ENCODE results near the gene BRSK1. TPM values are rescaled to one million over a fixed set of nuclear protein-coding genes. Genes with fewer than 3 reads are reported as not detected.

BRSK1 gene
- total RNA-seq, 1 donor from 2014 or later, result 24.1 TPM

DNA sequence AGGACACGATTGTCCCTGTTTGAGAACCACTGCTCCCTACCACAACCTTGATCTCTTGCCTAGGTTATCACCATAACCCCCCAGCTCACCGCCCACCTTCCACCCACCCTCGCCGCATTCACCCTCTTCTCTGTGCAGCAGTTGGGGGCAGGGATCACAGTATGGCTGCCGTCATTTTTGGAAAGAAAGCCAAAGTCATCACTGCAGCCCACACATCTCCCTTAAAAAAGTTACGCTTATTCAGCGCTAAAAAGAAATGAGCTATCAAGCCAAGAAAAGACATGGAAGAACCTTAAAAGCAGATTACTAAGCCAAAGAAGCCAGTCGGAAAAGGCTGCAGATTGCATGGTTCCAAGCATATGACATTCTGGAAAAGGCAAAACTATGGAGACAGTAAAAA lies 14.5 kb upstream of the BRSK1 start:
- Histone ChIP-seq H3K4me3 (no peak overlapping the region), H4K20me1 (ENCODE audit: low read depth) (no peaks in the 10 kb centered on the region), H3F3A (ENCODE audit: low read depth) (no peaks in the 10 kb centered on the region), H3K4me2 (no peak overlapping the region), H3K79me2 (ENCODE audit: low read depth) (no peaks in the 10 kb centered on the region), H3K9me3 (ENCODE audit: low read depth) (no peaks in the 10 kb centered on the region), H3K27me3 (no peaks in the 10 kb centered on the region), H3K36me3 (no peaks in the 10 kb centered on the region), H3K27ac (no peak overlapping the region), H3K4me1 (no peaks in the 10 kb centered on the region), H3K9ac (no peak overlapping the region), H2AFZ (replicated peaks) (no peak overlapping the region)
- H3K27me3 Mint-ChIP-seq (ENCODE audit: insufficient read depth, low read depth), result peaks cover 6% of the 10 kb centered on the region
- no peaks in the 10 kb centered on the region for H3K4me1 Mint-ChIP-seq
- TF ChIP-seq EZH2 (IDR thresholded peaks at IDR 0.05) (no peak), CTCF (IDR thresholded peaks at IDR 0.05) (no peak), EZH2phosphoT487 (IDR thresholded peaks at IDR 0.05) (no peak)
- DNase-seq (ENCODE audit: low spot score), result no peak
- H3K36me3 Mint-ChIP-seq, result peaks cover 34% of the 10 kb centered on the region
- H3K27ac Mint-ChIP-seq, result no peak overlapping the region
- peaks cover 13% of the 10 kb centered on the region for H3K9me3 Mint-ChIP-seq
- H3K4me3 Mint-ChIP-seq, result no peak overlapping the region

GRCh38 chr19:55270172-55270942 lies 13.4 kb upstream of the BRSK1 start:
- peaks cover 37% of the 10 kb centered on the region for H3K36me3 Mint-ChIP-seq
- no peaks in the 10 kb centered on the region for H3K36me3 ChIP-seq
- no peaks in the 10 kb centered on the region for H4K20me1 ChIP-seq (ENCODE audit: low read depth)
- H3K4me3 ChIP-seq, result no peak overlapping the region
- H3K4me1 ChIP-seq, result no peaks in the 10 kb centered on the region
- H3K4me2 ChIP-seq, result no peak overlapping the region
- peak overlapping the region; percentile 32 for H3K27ac Mint-ChIP-seq
- peaks cover 4% of the 10 kb centered on the region for H3K27me3 Mint-ChIP-seq (ENCODE audit: insufficient read depth, low read depth)
- no peak overlapping the region for H3K4me3 Mint-ChIP-seq
- H3F3A ChIP-seq (ENCODE audit: low read depth), result no peaks in the 10 kb centered on the region
- TF ChIP-seq EZH2phosphoT487 (IDR thresholded peaks at IDR 0.05) (no peak), EZH2 (IDR thresholded peaks at IDR 0.05) (no peak), CTCF (IDR thresholded peaks at IDR 0.05) (no peak)
- H3K9me3 Mint-ChIP-seq, result peaks cover 13% of the 10 kb centered on the region
- H3K9ac ChIP-seq, result no peak overlapping the region
- H3K27me3 ChIP-seq, result no peaks in the 10 kb centered on the region
- no peaks in the 10 kb centered on the region for H3K4me1 Mint-ChIP-seq
- H3K9me3 ChIP-seq (ENCODE audit: low read depth), result no peaks in the 10 kb centered on the region
- no peak overlapping the region for H2AFZ ChIP-seq (replicated peaks)
- no peak for DNase-seq (ENCODE audit: low spot score)
- no peaks in the 10 kb centered on the region for H3K79me2 ChIP-seq (ENCODE audit: low read depth)
- H3K27ac ChIP-seq, result no peak overlapping the region

DNA sequence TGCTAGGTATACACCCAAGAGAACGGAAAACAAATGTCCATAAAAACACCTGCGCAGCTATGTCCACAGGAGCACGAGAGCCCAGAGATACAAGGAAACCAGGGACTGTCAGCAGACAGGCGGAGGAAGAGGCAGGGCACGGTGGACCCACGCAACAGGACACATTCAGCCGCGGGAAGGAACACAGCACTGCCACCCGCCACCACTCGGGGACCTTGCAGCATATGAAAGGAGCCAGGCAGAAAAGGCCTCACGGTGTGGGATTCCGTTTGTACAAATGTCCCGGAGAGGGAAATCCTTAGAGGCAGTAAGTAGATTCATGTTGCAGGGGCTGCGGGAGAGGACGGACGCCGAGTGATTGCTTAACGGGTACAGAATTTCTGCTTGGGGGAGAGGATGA lies 11.7 kb upstream of the BRSK1 start:
- Histone ChIP-seq H3K4me2 (no peak overlapping the region), H3K4me3 (no peak overlapping the region), H4K20me1 (ENCODE audit: low read depth) (no peaks in the 10 kb centered on the region), H3F3A (ENCODE audit: low read depth) (no peaks in the 10 kb centered on the region), H3K79me2 (ENCODE audit: low read depth) (no peaks in the 10 kb centered on the region), H3K36me3 (no peaks in the 10 kb centered on the region), H2AFZ (replicated peaks) (no peak overlapping the region), H3K4me1 (no peaks in the 10 kb centered on the region), H3K9me3 (ENCODE audit: low read depth) (no peaks in the 10 kb centered on the region), H3K27me3 (no peaks in the 10 kb centered on the region), H3K27ac (no peak overlapping the region), H3K9ac (no peak overlapping the region)
- Mint-ChIP-seq H3K9me3 (peaks cover 5% of the 10 kb centered on the region), H3K4me1 (peaks cover 4% of the 10 kb centered on the region), H3K27me3 (ENCODE audit: insufficient read depth, low read depth) (no peaks in the 10 kb centered on the region), H3K27ac (no peak overlapping the region), H3K4me3 (no peak overlapping the region), H3K36me3 (peaks cover 34% of the 10 kb centered on the region)
- TF ChIP-seq EZH2 (IDR thresholded peaks at IDR 0.05), result no peak
- no peak for TF ChIP-seq CTCF (IDR thresholded peaks at IDR 0.05)
- TF ChIP-seq EZH2phosphoT487 (IDR thresholded peaks at IDR 0.05), result no peak
- DNase-seq (ENCODE audit: low spot score), result no peak

Measured in neural progenitor cell (in vitro differentiated cells).